ENCODE measurements around the gene CASTOR2.
"Not testable (repeated sequence)": the region's sequence is repeated elsewhere in the genome, so short reads cannot be mapped to it uniquely, and the experiment has no call there.

CASTOR2 gene

DNA sequence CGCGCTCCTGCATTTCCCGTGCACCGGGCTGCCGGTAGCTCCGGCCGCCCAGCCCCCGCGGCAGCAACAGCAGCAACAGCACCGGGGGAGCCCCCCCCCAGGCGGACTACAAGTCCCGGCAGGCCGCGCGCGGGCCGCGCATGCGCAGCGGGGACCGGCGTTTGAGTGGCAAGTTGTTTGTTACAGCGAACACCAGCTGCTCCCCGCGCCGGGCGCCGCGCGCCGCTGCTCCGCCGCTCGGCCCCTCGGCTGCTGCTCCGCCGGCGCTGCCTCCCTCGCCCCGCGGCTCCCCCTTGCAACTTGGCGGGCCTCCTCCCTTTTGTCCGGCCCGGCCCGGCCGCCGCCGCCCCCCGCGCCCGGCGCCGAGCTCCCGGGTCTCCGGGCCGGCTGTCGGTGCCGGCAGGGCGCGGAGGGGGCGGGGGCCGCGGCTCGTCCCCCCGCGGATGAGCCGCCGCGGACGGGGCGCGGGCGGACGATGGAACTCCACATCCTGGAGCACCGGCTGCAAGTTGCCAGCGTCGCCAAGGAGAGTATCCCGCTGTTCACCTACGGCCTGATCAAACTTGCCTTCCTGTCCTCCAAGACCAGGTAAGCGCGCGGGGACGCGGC is at the start of gene CASTOR2:
Gene CASTOR2, plus strand, starts transcription at position 195 of the 609 bp plus-strand sequence. Its CDS starts 281 bp downstream, at position 476.
- not testable (repeated sequence) for H3K27me3 ChIP-seq (replicated peaks; ENCODE audit: control insufficient read depth, insufficient read depth, low read length); DNase-seq (ENCODE audit: extremely low read depth, insufficient read length); H3K4me3 ChIP-seq (replicated peaks; ENCODE audit: low read depth, low read length); H3K36me3 ChIP-seq (ENCODE audit: control insufficient read depth, insufficient read depth, low read length)

- not testable (repeated sequence) for H3K4me3 ChIP-seq (replicated peaks; ENCODE audit: low read depth, low read length); H3K27me3 ChIP-seq (replicated peaks; ENCODE audit: control insufficient read depth, insufficient read depth, low read length); H3K36me3 ChIP-seq (ENCODE audit: control insufficient read depth, insufficient read depth, low read length); DNase-seq (ENCODE audit: extremely low read depth, insufficient read length)
These were observed 42.1 kb upstream of the CASTOR2 start for GRCh38 chr7:74922321-74922890.

DNA sequence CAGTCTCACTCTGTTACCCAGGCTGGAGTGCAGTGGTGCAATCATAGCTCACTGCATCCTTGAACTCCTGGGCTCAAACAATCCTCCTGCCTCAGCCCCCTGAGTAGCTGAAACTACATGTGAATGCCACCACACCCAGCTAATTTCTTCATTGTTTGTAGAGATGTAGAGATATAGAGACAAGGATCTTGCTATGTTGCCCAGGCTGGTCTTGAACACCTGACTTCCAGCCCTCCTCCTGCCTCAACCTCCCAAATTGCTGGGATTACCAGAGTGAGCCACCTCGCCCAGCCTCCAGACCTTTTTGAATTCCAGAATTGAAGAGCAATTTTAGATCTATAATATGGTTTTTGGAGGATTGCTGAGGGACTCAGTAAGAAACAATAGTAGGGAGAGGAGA is 40.9 kb upstream of the CASTOR2 start:
- not testable (repeated sequence) for H3K36me3 ChIP-seq (ENCODE audit: control insufficient read depth, insufficient read depth, low read length); DNase-seq (ENCODE audit: extremely low read depth, insufficient read length); H3K27me3 ChIP-seq (replicated peaks; ENCODE audit: control insufficient read depth, insufficient read depth, low read length); H3K4me3 ChIP-seq (replicated peaks; ENCODE audit: low read depth, low read length)

DNA sequence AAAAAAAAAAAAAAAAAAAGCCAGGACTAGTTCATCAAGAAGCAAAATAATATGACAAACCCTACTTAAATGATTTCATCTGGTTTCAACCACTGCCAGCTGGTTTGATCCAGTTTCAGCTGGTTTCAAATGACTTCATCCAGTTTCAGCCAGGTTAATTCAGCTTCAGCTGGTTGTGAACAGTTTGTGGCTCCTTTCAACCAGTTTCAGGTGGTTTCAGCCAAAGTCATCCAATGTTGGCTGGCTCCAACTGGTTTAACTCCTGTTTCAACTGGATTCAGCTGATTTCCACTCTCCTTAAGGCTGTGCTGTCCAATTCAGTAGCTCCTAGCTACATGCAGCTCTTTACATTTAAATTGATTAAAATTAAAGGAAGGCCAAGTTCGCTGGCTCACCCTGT is 37.5 kb upstream of the CASTOR2 start:
- H3K36me3 ChIP-seq (ENCODE audit: control insufficient read depth, insufficient read depth, low read length); DNase-seq (ENCODE audit: extremely low read depth, insufficient read length); H3K4me3 ChIP-seq (replicated peaks; ENCODE audit: low read depth, low read length); H3K27me3 ChIP-seq (replicated peaks; ENCODE audit: control insufficient read depth, insufficient read depth, low read length): not testable (repeated sequence)

- DNase-seq (ENCODE audit: extremely low read depth, insufficient read length); H3K27me3 ChIP-seq (replicated peaks; ENCODE audit: control insufficient read depth, insufficient read depth, low read length); H3K36me3 ChIP-seq (ENCODE audit: control insufficient read depth, insufficient read depth, low read length); H3K4me3 ChIP-seq (replicated peaks; ENCODE audit: low read depth, low read length): not testable (repeated sequence)
These were observed 32.8 kb upstream of the CASTOR2 start for GRCh38 chr7:74931563-74932328.

DNA sequence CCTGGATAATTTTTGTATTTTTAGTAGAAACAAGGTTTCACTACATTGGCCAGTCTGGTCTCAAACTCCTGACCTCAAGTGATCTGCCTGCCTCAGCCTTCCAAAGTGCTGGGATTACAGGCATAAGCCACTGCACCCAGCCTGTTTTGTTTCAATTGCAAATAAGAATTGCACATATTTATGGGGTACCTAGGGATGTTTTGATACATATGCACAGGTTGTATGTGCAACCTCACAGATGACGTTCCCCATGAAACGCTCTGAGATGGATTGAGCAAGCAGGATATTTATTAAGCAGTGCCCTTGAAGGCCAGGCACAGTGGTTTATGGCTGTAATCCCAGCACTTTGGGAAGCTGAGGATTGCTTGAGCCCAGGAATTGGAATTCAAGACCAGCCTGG is 25.1 kb upstream of the CASTOR2 start:
- not testable (repeated sequence) for H3K27me3 ChIP-seq (replicated peaks; ENCODE audit: control insufficient read depth, insufficient read depth, low read length); H3K36me3 ChIP-seq (ENCODE audit: control insufficient read depth, insufficient read depth, low read length); DNase-seq (ENCODE audit: extremely low read depth, insufficient read length); H3K4me3 ChIP-seq (replicated peaks; ENCODE audit: low read depth, low read length)

- not testable (repeated sequence) for H3K4me3 ChIP-seq (replicated peaks; ENCODE audit: low read depth, low read length); DNase-seq (ENCODE audit: extremely low read depth, insufficient read length); H3K27me3 ChIP-seq (replicated peaks; ENCODE audit: control insufficient read depth, insufficient read depth, low read length); H3K36me3 ChIP-seq (ENCODE audit: control insufficient read depth, insufficient read depth, low read length)
These were observed 23.0 kb upstream of the CASTOR2 start for GRCh38 chr7:74941302-74942069.

- H3K36me3 ChIP-seq (ENCODE audit: control insufficient read depth, insufficient read depth, low read length); H3K4me3 ChIP-seq (replicated peaks; ENCODE audit: low read depth, low read length); DNase-seq (ENCODE audit: extremely low read depth, insufficient read length); H3K27me3 ChIP-seq (replicated peaks; ENCODE audit: control insufficient read depth, insufficient read depth, low read length): not testable (repeated sequence)
These were observed 20.6 kb upstream of the CASTOR2 start for GRCh38 chr7:74943923-74944322.

GRCh38 chr7:74947741-74948140 is 16.8 kb upstream of the CASTOR2 start:
- DNase-seq (ENCODE audit: extremely low read depth, insufficient read length); H3K4me3 ChIP-seq (replicated peaks; ENCODE audit: low read depth, low read length); H3K36me3 ChIP-seq (ENCODE audit: control insufficient read depth, insufficient read depth, low read length); H3K27me3 ChIP-seq (replicated peaks; ENCODE audit: control insufficient read depth, insufficient read depth, low read length): not testable (repeated sequence)

DNA sequence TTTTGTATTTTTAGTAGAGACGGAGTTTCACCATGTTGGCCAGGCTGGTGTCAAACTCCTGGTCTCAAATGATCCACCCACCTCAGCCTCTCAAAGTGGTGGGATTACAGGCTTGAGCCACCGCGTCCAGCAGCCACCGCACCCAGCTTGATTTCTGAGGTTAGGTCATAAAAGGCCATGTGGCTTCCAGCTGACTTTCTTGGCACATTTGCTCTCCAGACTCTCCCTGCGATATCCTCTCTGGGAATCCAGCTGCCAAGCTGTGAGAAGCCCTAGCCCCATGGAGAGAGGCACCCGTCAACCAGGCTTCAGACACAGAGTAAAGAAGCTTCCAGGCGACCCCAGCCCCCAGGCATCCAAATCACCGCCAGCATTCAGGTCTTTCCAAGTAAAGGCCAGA is 10.7 kb upstream of the CASTOR2 start:
- H3K4me3 ChIP-seq (replicated peaks; ENCODE audit: low read depth, low read length); H3K36me3 ChIP-seq (ENCODE audit: control insufficient read depth, insufficient read depth, low read length); H3K27me3 ChIP-seq (replicated peaks; ENCODE audit: control insufficient read depth, insufficient read depth, low read length); DNase-seq (ENCODE audit: extremely low read depth, insufficient read length): not testable (repeated sequence)

DNA sequence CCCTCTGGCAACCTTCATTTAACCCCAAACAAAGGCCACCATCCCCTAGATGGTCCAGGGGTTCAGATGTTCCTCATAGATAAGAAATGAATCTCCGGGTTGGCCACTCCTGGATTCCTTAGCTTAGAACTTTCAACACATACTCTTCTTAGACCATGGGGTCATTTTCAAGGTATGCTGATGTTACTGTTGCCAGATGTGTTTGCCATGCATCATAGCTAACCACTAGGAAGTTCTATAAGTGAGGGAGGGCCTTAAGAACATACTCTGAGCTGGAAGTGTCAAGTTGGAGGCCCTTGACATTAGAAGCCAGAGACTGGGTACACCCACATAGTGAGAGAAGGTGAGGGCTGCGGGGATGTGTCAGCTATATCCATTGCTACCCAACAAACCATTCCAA is 6.2 kb upstream of the CASTOR2 start:
- H3K27me3 ChIP-seq (replicated peaks; ENCODE audit: control insufficient read depth, insufficient read depth, low read length); H3K36me3 ChIP-seq (ENCODE audit: control insufficient read depth, insufficient read depth, low read length); DNase-seq (ENCODE audit: extremely low read depth, insufficient read length): not testable (repeated sequence)

DNA sequence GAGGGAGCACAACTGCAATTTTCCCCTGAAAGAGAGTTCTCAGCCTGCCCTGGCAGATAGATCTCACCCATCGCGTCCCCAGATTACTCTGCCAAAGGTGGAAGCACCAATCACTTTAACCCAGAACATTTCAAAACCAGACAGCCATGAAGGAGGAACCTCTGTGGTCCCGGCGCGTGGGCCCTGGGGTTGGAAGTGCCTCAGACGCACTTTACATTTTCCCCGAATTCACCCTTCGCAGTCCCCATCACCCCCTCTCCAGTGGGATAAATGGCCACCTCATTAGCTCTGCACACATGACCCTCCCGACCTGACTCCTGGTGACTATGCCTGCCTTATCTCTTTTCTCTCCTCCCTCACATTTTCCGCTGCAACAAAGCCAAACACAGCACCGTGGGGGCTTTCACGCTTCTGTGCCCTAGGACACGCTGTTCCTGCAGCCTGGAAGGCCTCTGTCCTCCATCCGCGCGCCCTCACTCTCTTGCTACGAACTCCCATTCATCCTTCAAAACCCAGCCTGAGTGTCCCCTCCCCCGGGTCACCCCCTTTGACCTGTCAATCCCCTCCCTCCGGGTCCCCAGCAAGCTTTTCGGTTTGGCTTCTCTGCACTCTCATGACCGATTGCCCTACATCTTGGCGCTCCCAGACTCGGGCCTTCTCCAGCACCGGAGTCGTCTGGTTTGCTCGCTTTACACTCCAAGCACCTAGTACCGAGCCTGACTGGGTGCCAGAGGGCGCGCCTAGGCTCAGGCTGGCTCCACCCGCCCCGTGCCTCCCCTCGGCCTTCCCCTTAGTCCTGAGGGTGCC is 598 bp upstream of the CASTOR2 start:
- not testable (repeated sequence) for H3K4me3 ChIP-seq (replicated peaks; ENCODE audit: low read depth, low read length); H3K27me3 ChIP-seq (replicated peaks; ENCODE audit: control insufficient read depth, insufficient read depth, low read length); DNase-seq (ENCODE audit: extremely low read depth, insufficient read length); H3K36me3 ChIP-seq (ENCODE audit: control insufficient read depth, insufficient read depth, low read length)

More for the DNA sequence above, 6.2 kb upstream of the CASTOR2 start:
- not testable (repeated sequence) for H3K4me3 ChIP-seq (replicated peaks; ENCODE audit: low read depth, low read length)

DNA sequence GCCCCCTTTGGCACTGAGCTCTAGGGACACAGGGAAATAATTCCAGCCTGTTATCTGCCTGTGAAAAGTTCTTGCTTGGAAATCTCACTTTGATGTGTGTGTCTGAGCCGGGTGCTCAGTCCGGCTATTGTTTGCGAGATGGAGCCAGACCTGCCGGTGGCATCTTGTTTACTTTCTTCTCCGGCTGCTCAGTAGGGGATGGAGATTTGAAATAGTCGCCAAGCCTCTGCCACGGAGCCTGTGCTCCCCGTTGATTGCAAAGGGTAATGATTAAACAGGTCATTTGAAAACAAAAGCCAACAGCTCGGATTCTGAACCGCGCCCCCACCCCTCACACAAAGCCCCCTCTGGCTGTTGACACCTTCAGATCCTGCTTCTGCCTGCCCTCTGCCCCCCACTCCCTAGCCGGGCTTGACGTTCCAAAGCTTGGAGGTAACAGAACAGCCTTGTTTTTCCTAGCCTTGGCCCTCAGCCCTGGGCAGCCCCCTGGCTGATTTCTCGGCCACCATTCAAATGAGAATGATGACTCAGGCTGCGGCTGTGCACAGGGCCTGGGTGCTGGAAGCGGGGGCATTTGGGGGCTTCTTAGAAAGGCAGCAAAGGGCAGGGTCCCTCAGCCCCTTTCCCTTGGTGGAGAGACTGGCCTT is 1.8 kb downstream of the CASTOR2 start:
- H3K27me3 ChIP-seq (replicated peaks; ENCODE audit: control insufficient read depth, insufficient read depth, low read length); H3K4me3 ChIP-seq (replicated peaks; ENCODE audit: low read depth, low read length); H3K36me3 ChIP-seq (ENCODE audit: control insufficient read depth, insufficient read depth, low read length); DNase-seq (ENCODE audit: extremely low read depth, insufficient read length): not testable (repeated sequence)

Measured in GM06990 (cell line).